Memory B cell (primary cell): Measurements from ENCODE around the gene RANBP17.
"Not testable (repeated sequence)": the region's sequence is repeated elsewhere in the genome, so short reads cannot be mapped to it uniquely, and the experiment has no call there.

Experiments
- ATAC-seq: fragments of 150-1000 bp; cut with Tn5 transposase; 2 replicates; pipeline ENCODE4 v1.10.0; 2021; ENCODE audit warnings: low read depth, mild to moderate bottlenecking, moderate library complexity
- DNase-seq, 2 donors: peaks; one replicate each; pipeline ENCODE4 v3.0.0; 2022; ENCODE audit warnings: low spot score in 2 of 2
- H3K27ac Mint-ChIP-seq: one replicate; pipeline ENCODE4 v1.8.0; 2022; ENCODE audit warnings: mild to moderate bottlenecking, moderate library complexity, mixed read lengths
- H3K27me3 Mint-ChIP-seq: one replicate; pipeline ENCODE4 v1.8.0; 2022; ENCODE audit warnings: mixed read lengths
- H3K36me3 Mint-ChIP-seq: one replicate; pipeline ENCODE4 v1.8.0; 2022; ENCODE audit warnings: mild to moderate bottlenecking, mixed read lengths
- H3K4me1 Mint-ChIP-seq: one replicate; pipeline ENCODE4 v1.8.0; 2022; ENCODE audit warnings: mixed read lengths
- H3K4me3 Mint-ChIP-seq: one replicate; pipeline ENCODE4 v1.8.0; 2022; ENCODE audit warnings: mild to moderate bottlenecking, moderate library complexity, mixed read lengths
- H3K9me3 Mint-ChIP-seq: one replicate; pipeline ENCODE4 v1.8.0; 2022; ENCODE audit warnings: mixed read lengths

RANBP17 gene

DNA sequence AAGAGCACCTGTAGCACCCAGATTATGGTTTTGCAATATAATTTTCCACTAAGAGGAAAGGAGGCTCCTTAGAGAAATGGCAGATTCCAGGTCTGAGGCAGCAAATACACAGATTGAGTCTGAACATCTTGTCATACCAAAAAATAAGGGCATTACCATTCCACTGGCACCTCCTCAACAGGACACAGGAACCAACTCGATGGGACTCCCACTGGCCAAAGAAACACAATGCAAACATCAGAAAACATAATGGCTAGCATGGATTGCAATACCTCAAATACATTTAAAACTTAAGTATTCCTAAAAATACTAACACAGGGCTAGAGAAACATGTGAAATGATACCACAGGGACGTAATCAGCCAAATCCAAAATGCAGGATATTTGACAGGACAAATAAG, 12.4 kb upstream of the RANBP17 start:
- peaks cover 9% of the 10 kb centered on the region for H3K27me3 Mint-ChIP-seq

DNA sequence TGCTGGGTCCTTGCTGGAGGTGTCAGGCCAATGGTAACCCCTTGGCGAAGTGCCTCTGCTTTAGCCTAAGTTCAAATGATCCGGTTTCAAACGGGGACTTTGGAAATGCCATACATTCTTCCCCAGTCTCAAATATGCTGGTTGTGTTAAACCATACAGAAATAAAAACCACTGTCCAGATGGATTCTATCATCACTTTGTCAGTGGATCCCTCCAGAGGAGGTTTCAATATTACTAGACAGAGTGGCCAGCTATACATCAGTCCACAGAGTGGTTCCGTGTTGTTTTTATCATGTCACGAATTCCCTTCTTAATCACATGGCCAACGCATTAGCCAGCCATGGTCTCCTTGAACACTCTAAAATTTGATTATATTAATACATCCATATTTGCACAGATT, 7.3 kb upstream of the RANBP17 start:
- no peak for ATAC-seq
- no peak overlapping the region for H3K4me3 Mint-ChIP-seq
- peaks cover 5% of the 10 kb centered on the region for H3K27me3 Mint-ChIP-seq
- peaks cover 8% of the 10 kb centered on the region for H3K9me3 Mint-ChIP-seq
- no peak overlapping the region for H3K27ac Mint-ChIP-seq
- no peak for DNase-seq
- H3K4me1 Mint-ChIP-seq, result no peaks in the 10 kb centered on the region
- no peaks in the 10 kb centered on the region for H3K36me3 Mint-ChIP-seq

More for the DNA sequence above, 12.4 kb upstream of the RANBP17 start:
- Mint-ChIP-seq H3K36me3 (no peaks in the 10 kb centered on the region), H3K4me1 (no peaks in the 10 kb centered on the region), H3K9me3 (peaks cover 2% of the 10 kb centered on the region), H3K27ac (no peak overlapping the region), H3K4me3 (no peak overlapping the region)
- DNase-seq (no peak), ATAC-seq (no peak)

- H3K27ac Mint-ChIP-seq, result no peak overlapping the region
- no peak for DNase-seq
- peaks cover 7% of the 10 kb centered on the region for H3K27me3 Mint-ChIP-seq
- H3K36me3 Mint-ChIP-seq, result peaks cover 5% of the 10 kb centered on the region
- ATAC-seq, result no peak
- H3K9me3 Mint-ChIP-seq, result peaks cover 18% of the 10 kb centered on the region
- H3K4me1 Mint-ChIP-seq, result no peaks in the 10 kb centered on the region
- H3K4me3 Mint-ChIP-seq, result no peak overlapping the region
Measured at GRCh38 chr5:170857066-170857465, 4.8 kb upstream of the RANBP17 start.

DNA sequence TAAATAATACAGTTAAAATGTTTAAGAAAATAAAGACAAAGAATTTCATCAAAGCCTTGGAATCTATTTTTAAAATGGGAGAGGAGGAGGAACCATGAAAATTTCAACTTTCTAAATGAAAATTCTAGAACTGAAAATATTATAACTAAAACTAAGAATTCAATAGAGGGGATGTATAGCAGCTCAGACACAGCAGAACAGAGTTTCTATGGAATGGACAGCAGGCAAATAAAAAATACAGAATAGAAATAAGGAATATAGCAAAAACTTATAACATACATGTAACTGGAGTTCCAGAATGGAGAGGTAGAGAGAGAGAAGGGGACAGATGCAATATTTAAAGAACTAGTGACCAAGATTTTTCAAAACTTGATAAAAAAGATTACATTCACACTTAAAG, 1.4 kb upstream of the RANBP17 start:
- no peak for DNase-seq
- H3K4me1 Mint-ChIP-seq, result no peaks in the 10 kb centered on the region
- H3K27ac Mint-ChIP-seq, result no peak overlapping the region
- peaks cover 14% of the 10 kb centered on the region for H3K27me3 Mint-ChIP-seq
- no peak overlapping the region for H3K4me3 Mint-ChIP-seq
- ATAC-seq, result no peak
- peaks cover 5% of the 10 kb centered on the region for H3K36me3 Mint-ChIP-seq
- H3K9me3 Mint-ChIP-seq, result peaks cover 22% of the 10 kb centered on the region

DNA sequence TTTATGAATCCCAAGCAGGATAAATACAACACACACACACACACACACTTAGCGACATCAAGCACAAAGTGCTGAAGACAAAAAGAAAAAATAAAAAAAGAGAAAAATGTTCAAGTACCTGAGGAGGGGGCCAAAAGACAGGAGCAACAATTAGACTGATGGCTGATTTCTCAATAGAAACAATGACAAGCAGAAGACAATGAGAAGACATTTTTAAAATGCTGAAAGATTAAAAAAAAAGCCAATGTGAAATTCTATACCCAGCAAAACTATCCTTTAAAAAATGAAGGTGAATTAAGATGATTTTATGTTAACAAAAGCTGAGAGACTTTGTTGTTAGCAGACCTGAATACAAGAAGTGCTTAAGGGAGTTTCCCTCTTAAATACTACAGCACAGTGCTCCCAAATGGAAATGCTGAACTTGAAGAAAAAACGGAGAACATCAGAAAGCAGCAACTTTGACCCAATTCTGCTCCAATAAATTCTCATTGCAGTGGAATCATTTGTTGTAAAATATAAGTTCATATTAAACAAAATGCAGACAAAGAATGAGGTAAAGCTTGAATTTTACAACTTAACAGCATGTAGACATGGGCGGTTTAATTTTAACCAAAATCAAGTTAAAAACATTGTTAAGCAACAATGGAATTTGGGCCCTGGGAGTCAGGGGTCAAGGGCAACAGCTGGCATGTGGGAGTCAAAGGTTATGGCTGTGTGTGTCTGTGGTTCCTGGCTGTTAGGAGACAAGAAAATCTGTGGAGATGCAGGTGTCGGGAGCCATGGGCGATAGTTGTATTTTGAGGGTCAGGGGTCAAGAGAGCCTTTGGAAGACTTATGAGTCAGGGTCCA, 776 bp upstream of the RANBP17 start:
- no peak overlapping the region for H3K27ac Mint-ChIP-seq
- no peaks in the 10 kb centered on the region for H3K4me1 Mint-ChIP-seq
- DNase-seq (no peak), ATAC-seq (no peak)
- peaks cover 22% of the 10 kb centered on the region for H3K9me3 Mint-ChIP-seq
- H3K36me3 Mint-ChIP-seq, result peaks cover 5% of the 10 kb centered on the region
- no peak overlapping the region for H3K4me3 Mint-ChIP-seq
- peaks cover 14% of the 10 kb centered on the region for H3K27me3 Mint-ChIP-seq

GRCh38 chr5:170861667-170861916, 226 bp upstream of the RANBP17 start:
- H3K9me3 Mint-ChIP-seq, result peaks cover 22% of the 10 kb centered on the region
- H3K4me1 Mint-ChIP-seq, result no peaks in the 10 kb centered on the region
- H3K27me3 Mint-ChIP-seq, result peaks cover 14% of the 10 kb centered on the region
- ATAC-seq, result no peak
- peaks cover 5% of the 10 kb centered on the region for H3K36me3 Mint-ChIP-seq
- no peak overlapping the region for H3K4me3 Mint-ChIP-seq
- DNase-seq, result no peak
- H3K27ac Mint-ChIP-seq, result no peak overlapping the region

GRCh38 chr5:170863646-170864045, 1.8 kb downstream of the RANBP17 start:
- Mint-ChIP-seq H3K4me3 (no peak overlapping the region), H3K36me3 (peaks cover 5% of the 10 kb centered on the region), H3K27me3 (peaks cover 14% of the 10 kb centered on the region), H3K9me3 (peaks cover 21% of the 10 kb centered on the region), H3K4me1 (no peaks in the 10 kb centered on the region), H3K27ac (no peak overlapping the region)
- DNase-seq, result no peak
- no peak for ATAC-seq

- ATAC-seq, result no peak
- Mint-ChIP-seq H3K4me3 (no peak overlapping the region), H3K36me3 (peaks cover 5% of the 10 kb centered on the region), H3K27me3 (peaks cover 12% of the 10 kb centered on the region), H3K4me1 (no peaks in the 10 kb centered on the region), H3K9me3 (peaks cover 11% of the 10 kb centered on the region), H3K27ac (no peak overlapping the region)
- no peak for DNase-seq
Measured at GRCh38 chr5:170865622-170866021, 3.8 kb downstream of the RANBP17 start.

DNA sequence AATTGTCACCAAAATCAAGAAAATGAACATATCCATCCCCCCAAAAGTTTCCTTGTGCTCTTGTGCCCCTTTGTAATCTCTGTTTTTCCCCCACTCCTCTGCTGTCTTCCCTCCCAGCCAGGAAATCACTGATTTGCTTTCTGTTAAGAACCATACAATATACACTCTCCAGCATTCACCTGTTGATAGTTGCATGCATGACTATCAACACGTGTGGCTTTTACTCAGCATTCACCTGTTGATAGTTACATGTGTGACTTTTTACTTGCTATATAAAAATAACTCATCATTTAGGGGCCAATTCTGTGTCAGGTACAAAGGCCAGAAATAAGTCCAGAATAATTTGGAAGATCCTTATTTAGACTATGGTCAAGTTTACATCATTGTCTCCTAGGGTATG, 6.0 kb downstream of the RANBP17 start:
- Mint-ChIP-seq H3K4me1 (no peaks in the 10 kb centered on the region), H3K9me3 (peaks cover 10% of the 10 kb centered on the region)

GRCh38 chr5:170870390-170870789, 8.6 kb downstream of the RANBP17 start:
- H3K27me3 Mint-ChIP-seq, H3K4me1 Mint-ChIP-seq, ATAC-seq, H3K36me3 Mint-ChIP-seq, DNase-seq, H3K27ac Mint-ChIP-seq, H3K4me3 Mint-ChIP-seq: not testable (repeated sequence)
- peaks cover 17% of the 10 kb centered on the region for H3K9me3 Mint-ChIP-seq

More for the DNA sequence above, 6.0 kb downstream of the RANBP17 start:
- DNase-seq (no peak), ATAC-seq (no peak)
- Mint-ChIP-seq H3K4me3 (no peak overlapping the region), H3K27me3 (peaks cover 6% of the 10 kb centered on the region), H3K27ac (no peak overlapping the region), H3K36me3 (no peaks in the 10 kb centered on the region)

- H3K9me3 Mint-ChIP-seq, result peaks cover 19% of the 10 kb centered on the region
- ATAC-seq (no peak), DNase-seq (no peak)
- H3K36me3 Mint-ChIP-seq, result no peaks in the 10 kb centered on the region
- no peak overlapping the region for H3K27ac Mint-ChIP-seq
- no peaks in the 10 kb centered on the region for H3K4me1 Mint-ChIP-seq
- peaks cover 1% of the 10 kb centered on the region for H3K27me3 Mint-ChIP-seq
- H3K4me3 Mint-ChIP-seq, result no peak overlapping the region
Measured at GRCh38 chr5:170874017-170874416, 12.2 kb downstream of the RANBP17 start.

GRCh38 chr5:170875811-170876210, 14.0 kb downstream of the RANBP17 start:
- Mint-ChIP-seq H3K4me1 (no peaks in the 10 kb centered on the region), H3K27me3 (peaks cover 1% of the 10 kb centered on the region), H3K4me3 (no peak overlapping the region), H3K27ac (no peak overlapping the region), H3K9me3 (peaks cover 19% of the 10 kb centered on the region), H3K36me3 (no peaks in the 10 kb centered on the region)
- DNase-seq (no peak), ATAC-seq (no peak)

DNA sequence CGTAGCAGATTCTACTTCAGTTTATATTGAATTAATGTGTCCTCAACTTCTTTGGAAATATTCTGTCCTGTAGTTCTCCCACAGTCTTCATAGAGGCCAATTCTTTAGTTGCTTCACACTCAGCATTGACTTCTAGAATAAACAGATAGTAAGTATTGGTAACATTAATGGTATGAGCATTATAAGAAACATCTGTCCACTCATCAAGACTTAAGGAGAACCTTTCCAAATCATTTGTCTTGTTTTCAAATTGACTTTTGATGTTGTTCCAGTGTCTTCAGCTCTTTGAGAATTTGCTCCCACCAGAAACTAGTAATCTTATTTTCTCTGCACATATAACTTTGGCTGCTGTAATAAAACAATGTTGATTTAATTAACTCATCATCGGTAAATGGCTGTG, 18.3 kb downstream of the RANBP17 start:
- Mint-ChIP-seq H3K36me3 (no peaks in the 10 kb centered on the region), H3K27ac (no peak overlapping the region), H3K9me3 (peaks cover 4% of the 10 kb centered on the region), H3K4me3 (no peak overlapping the region), H3K4me1 (no peaks in the 10 kb centered on the region), H3K27me3 (peaks cover 1% of the 10 kb centered on the region)
- no peak for DNase-seq
- no peak for ATAC-seq

GRCh38 chr5:170882345-170882744, 20.5 kb downstream of the RANBP17 start:
- ATAC-seq (no peak), DNase-seq (no peak)
- Mint-ChIP-seq H3K27me3 (no peaks in the 10 kb centered on the region), H3K4me3 (no peak overlapping the region), H3K4me1 (no peaks in the 10 kb centered on the region), H3K36me3 (no peaks in the 10 kb centered on the region), H3K27ac (no peak overlapping the region), H3K9me3 (no peaks in the 10 kb centered on the region)

DNA sequence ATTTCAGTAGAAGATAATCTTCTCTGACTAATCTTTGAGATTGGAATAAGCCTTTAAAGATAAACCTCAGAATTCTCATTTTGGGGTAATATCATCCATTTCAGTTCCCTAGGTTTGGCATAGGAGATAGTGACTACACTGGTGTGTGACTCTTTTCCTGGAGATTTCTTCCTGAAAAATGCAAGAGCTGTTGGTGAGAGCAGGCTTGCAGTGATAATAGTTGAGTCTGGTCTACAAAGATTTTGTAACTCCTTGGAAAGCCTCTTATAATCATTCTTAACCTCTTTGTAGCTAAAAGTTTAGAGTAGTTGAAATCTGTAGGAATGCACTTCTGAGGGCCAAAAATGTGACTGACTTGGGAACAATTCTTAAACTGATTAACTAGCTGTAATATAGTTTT, 23.4 kb downstream of the RANBP17 start:
- Mint-ChIP-seq H3K27me3 (no peaks in the 10 kb centered on the region), H3K9me3 (no peaks in the 10 kb centered on the region), H3K4me1 (no peaks in the 10 kb centered on the region), H3K4me3 (no peak overlapping the region), H3K27ac (no peak overlapping the region), H3K36me3 (no peaks in the 10 kb centered on the region)
- no peak for ATAC-seq
- DNase-seq, result no peak
